Endothelial cell of umbilical vein (primary cell): ENCODE measurements around the gene C20orf144. TPM values are rescaled to one million over a fixed set of nuclear protein-coding genes. Genes with fewer than 3 reads are reported as not detected.

ENCODE experiments used
- BruUV-seq: library from RNA; stranded (reverse); fragments of 400-500 nt; replicated peaks from 2 replicates; lab custom pipeline; 2021; lab: Mats Ljungman, UMichigan
- CTCF ChIA-PET: fragments of 300-600, 350-600 bp; sonication (Branson Sonifier 250); formaldehyde crosslinking; loops from one replicate; lab custom pipeline; 2021; ENCODE audit warnings: antibody characterized with exemption, inconsistent platforms; lab: Charles Lee
- POLR2A ChIA-PET: fragments of 300-600, 350-600 bp; sonication (Branson Sonifier 250); formaldehyde crosslinking; loops from one replicate; lab custom pipeline; 2021; ENCODE audit warnings: antibody characterized with exemption, inconsistent platforms; lab: Charles Lee
- DNase-seq: peaks from one replicate; pipeline ENCODE4 v3.0.0-alpha.2; 2011; ENCODE audit warnings: low read depth, low spot score
- FAIRE-seq: peaks from 2 replicates; lab custom pipeline; 2011; peaks lifted over from hg19 to GRCh38; lab: Jason Lieb, UNC
- H2AFZ ChIP-seq: 2 replicates; pipeline ENCODE4 v1.6.0; 2012; ENCODE audit warnings: low read depth, low read length, control low read depth, inconsistent platforms
- H3K27ac ChIP-seq: 2 replicates; pipeline ENCODE4 v1.5.1; 2011; ENCODE audit warnings: low read depth, mild to moderate bottlenecking, control low read depth, low read length, moderate library complexity; ENCODE audit not compliant: insufficient read depth
- H3K27me3 ChIP-seq, 2 experiments: 2 replicates each; pipeline versions ENCODE4 v1.6.0 to v1.6.1; 2011; ENCODE audit warnings: low read length in 2 of 2, mixed read lengths in 1 of 2; ENCODE audit not compliant: control insufficient read depth in 2 of 2, insufficient read depth in 2 of 2
- H3K36me3 ChIP-seq, 2 experiments: 2 replicates in 1 of 2; 3 replicates in 1 of 2; pipeline ENCODE4 v1.5.1; 2011; ENCODE audit warnings: low read length in 2 of 2, mild to moderate bottlenecking in 1 of 2, moderate library complexity in 1 of 2; ENCODE audit not compliant: control insufficient read depth in 2 of 2, insufficient read depth in 2 of 2; ENCODE audit errors: extremely low read depth in 1 of 2
- H3K4me1 ChIP-seq: 3 replicates; pipeline ENCODE4 v1.5.1; 2011; ENCODE audit warnings: mild to moderate bottlenecking, low read length; ENCODE audit not compliant: control insufficient read depth, insufficient read depth; ENCODE audit errors: extremely low read depth
- H3K4me2 ChIP-seq: 2 replicates; pipeline ENCODE4 v1.6.1; 2011; ENCODE audit warnings: low read length, control low read depth, mixed read lengths; ENCODE audit not compliant: insufficient read depth
- H3K4me3 ChIP-seq, 3 experiments: fragments of 200-600 bp in 1 of 3; sonication (generic), shearing (Covaris generic) in 1 of 3; replicated peaks in 1 of 3; 2 replicates each; pipeline ENCODE4 v1.5.1; 2011 to 2016; ENCODE audit warnings: control low read depth in 3 of 3, low read length in 3 of 3, mild to moderate bottlenecking in 2 of 3, inconsistent platforms in 1 of 3, low read depth in 1 of 3, moderate library complexity in 1 of 3; ENCODE audit not compliant: insufficient read depth in 1 of 3
- H3K79me2 ChIP-seq: 2 replicates; pipeline ENCODE4 v1.6.0; 2012; ENCODE audit warnings: low read length, inconsistent platforms; ENCODE audit not compliant: control insufficient read depth, insufficient read depth
- H3K9ac ChIP-seq: replicated peaks from 2 replicates; pipeline ENCODE3; 2011; ENCODE audit warnings: low read length, control low read depth; ENCODE audit not compliant: insufficient read depth; ENCODE audit errors: extremely low read depth
- H3K9me1 ChIP-seq: replicated peaks from 3 replicates; pipeline ENCODE4 v1.6.0; 2011; ENCODE audit warnings: mild to moderate bottlenecking, low read length; ENCODE audit not compliant: control insufficient read depth, insufficient read depth; ENCODE audit errors: extremely low read depth
- H3K9me3 ChIP-seq: replicated peaks from 2 replicates; pipeline ENCODE4 v1.5.1; 2012; ENCODE audit warnings: low read length, inconsistent platforms; ENCODE audit not compliant: control insufficient read depth, insufficient read depth
- H4K20me1 ChIP-seq: replicated peaks from 2 replicates; pipeline ENCODE3; 2011; ENCODE audit warnings: mild to moderate bottlenecking, low read length; ENCODE audit not compliant: control insufficient read depth, insufficient read depth; ENCODE audit errors: extremely low read depth
- CTCF ChIP-seq, 2 donors: IDR thresholded peaks; 1 replicate in 1 of 2; 2 replicates in 1 of 2; pipeline ENCODE4 v1.5.1; 2011; ENCODE audit warnings: low read length in 2 of 2, mild to moderate bottlenecking in 2 of 2, moderate library complexity in 2 of 2, control low read depth in 1 of 2, inconsistent platforms in 1 of 2, low read depth in 1 of 2; ENCODE audit not compliant: insufficient read depth in 1 of 2; ENCODE audit errors: extremely low read depth in 1 of 2
- EZH2 ChIP-seq: IDR thresholded peaks from 2 replicates; pipeline ENCODE4 v1.6.1; 2012; ENCODE audit warnings: borderline replicate concordance, low read depth, mild to moderate bottlenecking, moderate library complexity, low read length, inconsistent platforms; ENCODE audit not compliant: severe bottlenecking
- FOS ChIP-seq: IDR thresholded peaks from 2 replicates; pipeline ENCODE4 v1.6.1; 2011; ENCODE audit warnings: mild to moderate bottlenecking, low read length, moderate library complexity, borderline replicate concordance; ENCODE audit not compliant: insufficient read depth
- GATA2 ChIP-seq: IDR thresholded peaks from 2 replicates; pipeline ENCODE4 v1.7.0; 2011; ENCODE audit warnings: low read depth, mild to moderate bottlenecking, moderate library complexity, mixed read lengths, low read length; ENCODE audit not compliant: insufficient read length, insufficient read depth
- JUN ChIP-seq: IDR thresholded peaks from 2 replicates; pipeline ENCODE4 v1.6.1; 2011; ENCODE audit warnings: borderline replicate concordance, low read depth; ENCODE audit not compliant: insufficient read length, insufficient read depth
- MAX ChIP-seq: IDR thresholded peaks from 2 replicates; pipeline ENCODE4 v1.6.1; 2011; ENCODE audit not compliant: insufficient read depth, insufficient read length
- MYC ChIP-seq: IDR thresholded peaks from one replicate; pipeline ENCODE4 v1.6.1; 2011; ENCODE audit warnings: mild to moderate bottlenecking, low read depth, low read length
- POLR2A ChIP-seq: IDR thresholded peaks from 2 replicates; pipeline ENCODE4 v1.6.1; 2012; ENCODE audit warnings: low read depth, mild to moderate bottlenecking, control low read depth, low read length
- POLR2AphosphoS5 ChIP-seq: IDR thresholded peaks from 2 replicates; pipeline ENCODE4 v1.6.1; 2012; ENCODE audit warnings: low read depth, mild to moderate bottlenecking, control low read depth, low read length, moderate library complexity; ENCODE audit not compliant: insufficient read depth
- dilution Hi-C: fragments of 300-500 bp; cut with MboI; formaldehyde crosslinking; loops from one replicate; pipeline ENCODE4 v1.15.0; 2019; ENCODE audit warnings: low sequenced_read_pairs; ENCODE audit not compliant: extremely low pct_ligation_motif_present
- intact Hi-C: fragments of 100-400 bp; cut with micrococcal nuclease; formaldehyde crosslinking; loops from one replicate; pipeline ENCODE4 v1.10.0; 2022
- polyA plus RNA-seq, 4 experiments: library from polyadenylated mRNA; depleted of rRNA in 3 of 4; stranded (reverse) in 3 of 4; unstranded in 1 of 4; fragments of >200 nt; gene quantifications; 2 replicates each; pipeline versions ENCODE4 v1.2.1 to v1.2.3, GENCODE V29; 2011 to 2012; ENCODE audit warnings: missing spikeins in 1 of 4
- total RNA-seq: library from RNA; stranded (reverse); gene quantifications from 2 replicates; pipeline ENCODE4 v1.2.3, GENCODE V29; 2021

Gene C20orf144
- total and polyA plus RNA-seq, 2 donors (not counting 3 experiments of a cell fraction or from before 2014, with no cell fraction given), result not detected

DNA sequence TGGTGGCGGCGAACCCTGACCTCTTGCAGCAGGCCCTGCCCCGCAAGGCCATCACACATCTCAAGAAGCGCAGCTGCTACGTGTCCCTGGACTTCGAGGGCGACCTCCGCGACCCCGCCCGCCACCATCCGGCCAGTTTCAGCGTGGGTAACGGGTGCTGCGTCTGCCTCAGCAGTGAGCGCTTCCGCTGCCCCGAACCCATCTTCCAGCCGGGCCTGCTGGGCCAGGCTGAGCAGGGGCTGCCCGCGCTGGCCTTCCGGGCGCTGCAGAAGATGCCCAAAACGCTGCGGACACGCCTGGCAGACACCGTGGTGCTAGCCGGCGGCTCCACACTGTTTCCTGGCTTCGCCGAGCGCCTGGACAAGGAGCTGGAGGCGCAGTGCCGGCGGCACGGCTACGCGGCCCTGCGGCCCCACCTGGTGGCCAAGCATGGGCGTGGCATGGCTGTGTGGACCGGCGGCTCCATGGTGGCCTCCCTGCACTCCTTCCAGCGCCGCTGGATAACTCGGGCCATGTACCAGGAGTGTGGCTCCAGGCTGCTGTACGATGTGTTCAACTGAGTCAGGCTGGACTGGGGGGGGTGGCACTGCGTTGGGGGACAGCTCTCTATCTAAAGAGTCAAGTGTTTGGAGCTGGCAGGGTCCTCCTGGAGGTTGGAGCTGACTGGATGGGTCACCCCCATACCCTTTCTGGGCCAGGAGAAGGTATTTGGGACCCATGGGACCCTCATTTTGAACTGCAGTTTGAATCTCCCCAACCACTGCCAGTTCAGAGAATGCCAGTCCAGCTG, 5.7 kb downstream of the C20orf144 start:
- Histone ChIP-seq H3K9ac (no peak overlapping the region), H3K4me3 (peak overlapping the region in 2 of 3 experiments; percentile 8 to 33), H3K27ac (no peak overlapping the region), H3K4me2 (peak overlapping the region; percentile 26), H3K4me1 (peaks cover 22% of the 10 kb centered on the region), H3K79me2 (no peaks in the 10 kb centered on the region), H2AFZ (peak overlapping the region; percentile 19), H3K36me3 (peaks cover 0 to 2% of the 10 kb centered on the region in 2 experiments), H3K9me1 (no peaks in the 10 kb centered on the region), H3K27me3 (no peaks in the 10 kb centered on the region), H4K20me1 (no peaks in the 10 kb centered on the region), H3K9me3 (no peaks in the 10 kb centered on the region)
- FAIRE-seq, result peak; percentile 77
- TF ChIP-seq EZH2, result no peak
- TF ChIP-seq POLR2AphosphoS5, result peak; percentile 60
- peak; percentile 96 to 98 for TF ChIP-seq CTCF (IDR thresholded peaks at IDR 0.05; ENCODE audit: extremely low read depth in 1 of 2, insufficient read depth in 1 of 2, low read depth in 1 of 2, low read length in 2 of 2)
- no peak for TF ChIP-seq GATA2
- TF ChIP-seq FOS, result no peak
- TF ChIP-seq JUN, result no peak
- no peak for TF ChIP-seq MYC
- TF ChIP-seq POLR2A, result no peak
- TF ChIP-seq MAX, result no peak
- BruUV-seq, result no TSS peak
- intact Hi-C loops, result loop anchor here (1.0 to 10.0 kb wide), 5 partner anchors 19 to 461 kb away; partner anchors contain the start of genes E2F1 and RALY
- ChIA-PET POLR2A (interaction anchor here (1.2 to 1.4 kb wide), 2 partner anchors 14 to 178 kb away, joined by 3 to 4 read pairs; partner anchors contain the start of gene CBFA2T2), CTCF (interaction anchor here (0.5 to 3.3 kb wide), 36 partner anchors 10 to 459 kb away, joined by 3 to 36 read pairs (median 4); partner anchors contain the start of genes CBFA2T2, CDK5RAP1, PXMP4 and SNTA1)
- dilution Hi-C loops, result no loop called here
- peak; percentile 73 for DNase-seq
